UCSD-AML1 (cell line): ENCODE data around the gene POM121.
"Not testable (repeated sequence)": the region's sequence is repeated elsewhere in the genome, so short reads cannot be mapped to it uniquely, and the experiment has no call there.

Experiments used
- DNase-seq: peaks from one replicate; lab custom pipeline; 2025; ENCODE audit not compliant: unreplicated experiment; lab: John Stamatoyannopoulos, UW

POM121 gene

GRCh38 chr7:72949276-72949675 lies 24.4 kb downstream of the POM121 start:
- not testable (repeated sequence) for DNase-seq

DNA sequence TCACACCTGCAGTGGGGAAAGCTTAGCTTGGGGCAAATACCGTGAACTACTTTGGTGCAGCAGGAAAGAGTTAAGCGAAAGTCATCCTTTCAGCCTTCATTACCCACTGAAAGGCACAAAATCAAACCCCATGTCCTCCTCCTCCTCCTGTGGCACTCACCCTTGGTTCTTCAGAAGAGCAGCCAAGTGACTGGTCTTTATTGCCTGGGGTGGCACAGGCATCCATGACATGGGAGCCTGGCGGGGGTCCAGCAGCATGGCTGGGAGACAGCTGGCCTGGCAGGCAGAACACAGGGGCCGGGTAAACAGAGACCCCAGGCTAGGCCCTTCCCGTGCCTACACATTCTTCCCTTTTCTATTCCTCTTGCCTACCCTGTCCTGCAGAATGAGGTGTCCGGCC lies 24.8 kb downstream of the POM121 start:
- DNase-seq, result not testable (repeated sequence)

- not testable (repeated sequence) for DNase-seq
These were observed 25.5 kb downstream of the POM121 start for GRCh38 chr7:72950432-72950831.

GRCh38 chr7:72953901-72954562 lies 29.1 kb downstream of the POM121 start:
- DNase-seq, result not testable (repeated sequence)

DNA sequence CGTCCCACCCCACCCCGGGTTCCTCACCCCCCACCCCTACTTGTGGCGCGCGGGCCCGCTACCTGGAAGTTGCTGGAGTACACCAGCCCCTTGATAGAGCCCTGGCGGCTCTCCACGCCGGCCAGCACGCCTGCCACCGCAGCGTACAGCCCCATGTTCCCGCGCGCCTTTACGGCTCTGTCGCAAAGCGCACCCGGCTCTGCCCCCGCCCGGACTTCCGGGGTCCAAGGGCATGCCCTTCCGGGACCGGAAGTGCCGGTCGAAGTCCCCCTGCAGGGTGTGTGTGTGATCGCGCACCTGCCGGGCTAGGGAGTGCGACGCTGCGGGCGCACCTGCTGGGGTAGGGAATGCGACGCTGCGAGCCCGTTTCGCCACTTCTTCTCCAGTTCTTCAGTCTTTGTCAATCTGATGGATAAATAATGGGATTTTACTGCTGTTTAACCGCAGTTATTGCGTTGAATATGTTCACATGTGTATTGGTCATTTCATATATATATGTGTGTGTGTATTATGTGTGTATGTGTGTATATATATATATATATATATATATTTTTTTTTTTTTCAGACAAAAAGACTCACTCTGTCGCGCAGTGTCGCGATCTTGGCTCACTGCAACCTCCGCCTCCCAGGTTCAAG lies 29.8 kb downstream of the POM121 start:
- not testable (repeated sequence) for DNase-seq

GRCh38 chr7:72960029-72960428 lies 35.1 kb downstream of the POM121 start:
- not testable (repeated sequence) for DNase-seq

DNA sequence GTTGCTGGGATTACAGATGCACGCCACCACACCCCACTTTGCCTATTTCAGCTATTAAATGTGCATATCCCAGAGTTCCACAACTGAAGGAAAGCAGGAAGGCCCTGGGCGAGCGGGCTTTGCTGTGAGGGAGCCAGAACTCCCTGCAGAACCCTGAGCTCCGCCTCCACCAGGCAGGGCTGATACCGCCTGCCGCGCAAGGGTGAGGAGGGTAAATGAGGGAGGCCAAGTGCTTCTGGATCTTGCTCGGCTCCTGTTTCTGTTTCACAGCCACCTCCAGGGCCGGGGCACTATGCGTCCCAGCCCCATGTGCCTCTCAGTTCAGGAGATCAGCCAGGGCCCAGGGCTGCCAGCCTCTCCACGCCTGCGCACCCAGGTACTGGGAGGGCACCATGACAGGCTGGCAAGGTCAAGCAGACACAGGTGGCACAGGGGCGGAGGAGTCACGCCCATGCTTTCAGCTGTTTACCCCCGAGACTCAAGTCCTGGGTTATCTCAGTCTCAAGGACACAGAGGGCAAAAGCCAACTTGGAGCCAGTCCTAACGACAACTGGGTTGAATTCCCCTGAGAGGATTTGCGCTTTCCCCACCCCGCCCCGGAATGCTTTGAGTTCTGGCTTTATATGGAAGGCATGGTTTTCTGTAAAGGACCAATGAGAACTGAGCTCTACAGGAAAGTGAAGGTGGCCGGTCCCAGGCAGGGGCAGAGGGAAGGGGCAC lies 35.9 kb downstream of the POM121 start:
- not testable (repeated sequence) for DNase-seq

- not testable (repeated sequence) for DNase-seq
These were observed 36.4 kb downstream of the POM121 start for GRCh38 chr7:72961346-72961650.

- not testable (repeated sequence) for DNase-seq
These were observed 38.2 kb downstream of the POM121 start for GRCh38 chr7:72963056-72963455.

GRCh38 chr7:72965186-72965975 lies 40.5 kb downstream of the POM121 start:
- DNase-seq, result not testable (repeated sequence)

- not testable (repeated sequence) for DNase-seq
These were observed 42.0 kb downstream of the POM121 start for GRCh38 chr7:72966892-72967291.

DNA sequence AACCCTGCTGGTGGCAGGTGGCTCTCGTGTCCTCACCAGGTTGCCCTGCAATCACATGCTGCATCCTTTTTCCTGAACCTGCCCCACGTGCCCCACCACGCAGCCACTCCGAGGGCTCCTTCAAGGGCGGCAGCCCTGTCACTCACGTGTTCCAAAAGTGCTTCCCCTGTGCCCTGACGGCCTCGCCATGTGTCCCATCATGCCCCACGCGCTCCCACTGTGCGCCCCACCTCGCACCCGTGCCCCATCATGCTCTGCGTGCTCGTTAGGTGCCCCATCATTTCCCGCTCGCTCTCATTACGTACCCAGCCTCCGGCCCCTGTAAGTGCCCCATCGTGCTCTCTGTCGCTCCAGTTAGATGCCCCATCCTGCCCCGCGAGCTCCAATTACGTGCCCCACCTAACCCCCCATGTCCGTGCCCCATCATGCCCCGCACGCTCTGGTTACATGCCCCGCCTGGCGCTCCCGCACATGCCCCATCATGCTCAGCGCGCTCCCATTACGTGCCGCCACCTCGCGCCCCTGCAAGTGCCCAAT lies 44.2 kb downstream of the POM121 start, which contains the start of gene TRIM74:
TSS of gene TRIM74 (minus strand) at position 487 of the 537 bp plus-strand sequence. CDS start 3,309 bp downstream, outside the sequence.
- not testable (repeated sequence) for DNase-seq

GRCh38 chr7:72969688-72970087 lies 44.8 kb downstream of the POM121 start:
- DNase-seq, result not testable (repeated sequence)

GRCh38 chr7:72971505-72971904 lies 46.6 kb downstream of the POM121 start:
- not testable (repeated sequence) for DNase-seq

DNA sequence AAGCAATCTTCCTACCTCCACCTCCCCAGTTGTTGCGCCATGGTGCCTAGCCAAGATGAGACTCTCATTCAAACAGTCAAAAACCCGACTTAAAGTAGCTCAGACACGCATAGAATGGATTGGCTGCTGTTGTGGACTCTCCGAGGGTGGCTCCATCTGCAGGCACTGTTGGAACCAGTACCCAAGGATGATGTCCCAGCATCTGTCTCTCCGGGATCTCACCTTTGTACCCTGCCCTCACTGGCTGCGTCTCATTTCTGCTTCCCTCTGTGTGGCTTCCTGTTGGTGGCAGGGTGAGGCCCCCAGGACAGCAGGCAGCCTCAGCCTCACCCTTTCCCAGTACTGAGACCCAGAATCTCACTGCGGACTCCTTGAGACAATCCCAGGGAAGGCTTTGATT lies 49.9 kb downstream of the POM121 start:
- DNase-seq, result not testable (repeated sequence)

DNA sequence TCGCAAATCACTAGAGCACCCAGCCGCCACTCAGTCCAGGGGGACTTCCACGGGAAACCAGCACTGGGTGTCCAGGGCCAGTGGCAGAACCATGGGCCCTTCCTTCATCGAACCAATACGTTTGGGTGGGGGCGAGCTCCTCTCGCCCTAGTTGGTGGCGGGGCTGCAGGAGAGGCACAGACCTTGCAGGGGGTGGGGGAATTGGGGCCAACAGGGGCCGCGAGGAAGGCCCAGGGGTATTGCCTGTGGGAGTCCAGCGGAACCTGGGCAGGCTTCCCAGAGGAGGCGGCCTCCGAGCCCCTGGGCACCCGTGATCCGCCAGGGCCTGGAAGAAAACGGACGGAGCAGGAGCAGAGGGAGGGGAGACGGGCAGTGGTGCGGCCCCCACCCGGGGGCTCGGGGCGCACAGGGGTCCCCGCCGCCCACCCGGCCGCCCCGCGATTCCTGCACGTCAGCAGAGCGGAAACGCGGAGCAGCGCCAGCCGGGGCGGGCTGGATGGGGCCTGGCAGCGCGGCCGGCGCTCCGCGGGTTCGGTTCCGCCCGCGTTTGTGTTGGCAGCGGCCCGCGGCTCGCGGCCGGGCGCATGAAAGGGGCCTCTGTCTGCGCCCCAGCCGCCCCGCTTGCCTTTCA lies 50.9 kb downstream of the POM121 start:
- not testable (repeated sequence) for DNase-seq

DNA sequence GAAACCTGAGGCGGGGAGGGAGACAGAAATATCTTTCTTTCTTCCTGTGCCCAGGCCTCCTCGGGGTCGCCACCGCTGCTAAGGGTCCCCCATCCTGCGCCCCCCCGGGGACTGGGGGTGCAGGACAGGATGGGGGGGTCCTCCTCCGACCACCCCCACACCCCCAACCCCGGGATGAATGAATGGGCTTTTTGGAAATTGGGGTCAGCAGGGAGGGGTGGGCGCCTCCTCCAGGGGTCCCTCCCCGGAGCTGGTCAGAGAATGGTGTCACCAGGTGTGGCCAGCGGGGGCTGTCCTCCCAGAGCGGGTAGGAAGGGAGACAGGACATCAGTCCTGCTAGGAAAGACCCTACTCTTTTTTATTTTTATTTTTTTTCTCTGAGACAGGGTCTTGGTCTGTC lies 51.5 kb downstream of the POM121 start:
- DNase-seq, result not testable (repeated sequence)

- not testable (repeated sequence) for DNase-seq
These were observed 55.5 kb downstream of the POM121 start for GRCh38 chr7:72980382-72980781.

- not testable (repeated sequence) for DNase-seq
These were observed 57.2 kb downstream of the POM121 start for GRCh38 chr7:72982084-72982483.
